ENCODE measurements around the gene AJM1. TPM values are rescaled to one million over a fixed set of nuclear protein-coding genes. Genes with fewer than 3 reads are reported as not detected.

Gene AJM1
- polyA plus RNA-seq, 2 of the 4 experiments (the other 2 are of a cell fraction) = 0.76 to 3.0 TPM

DNA sequence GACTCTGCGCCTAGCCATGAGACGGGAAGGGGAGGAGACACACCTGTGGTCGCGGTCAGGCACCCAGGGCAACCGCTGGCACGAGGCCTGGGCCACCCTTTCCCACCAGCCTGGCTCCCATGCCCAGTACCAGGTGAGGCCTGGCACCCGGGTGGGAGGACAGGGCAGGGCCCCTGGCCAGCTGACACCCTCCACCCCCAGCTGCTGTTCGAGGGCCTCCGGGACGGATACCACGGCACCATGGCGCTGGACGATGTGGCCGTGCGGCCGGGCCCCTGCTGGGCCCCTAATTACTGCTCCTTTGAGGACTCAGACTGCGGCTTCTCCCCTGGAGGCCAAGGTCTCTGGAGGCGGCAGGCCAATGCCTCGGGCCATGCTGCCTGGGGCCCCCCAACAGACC lies 14.9 kb downstream of the AJM1 start:
- Histone ChIP-seq H3K4me2 (no peak overlapping the region), H3K4me1 (peaks cover 72% of the 10 kb centered on the region), H3K9me3 (no peaks in the 10 kb centered on the region), H3K4me3 (no peak overlapping the region), H3K27ac (peak overlapping the region in 1 of 2 experiments; percentile 89; a peak in 3 of 6 replicates)
- DNase-seq (ENCODE audit: low read depth in 1 of 2, low spot score in 1 of 2) = no peak
- ATAC-seq = no peak
- ChIA-PET POLR2A (no interaction called here), CTCF (interaction anchor here (0.6 to 2.0 kb wide), 7 partner anchors 15 to 181 kb away, joined by 3 to 7 read pairs (median 5); partner anchors contain the start of gene AJM1)
- no peak for FAIRE-seq
- no peak for TF ChIP-seq HEYL (CRISPR knock-in tag; IDR thresholded peaks at IDR 0.05)
- 0 out of 5 replicates have a peak, but pooled peaks of 1 of the 2 experiments have one; percentile 6 for TF ChIP-seq JUN (IDR thresholded peaks at IDR 0.05)
- WGBS (ENCODE audit: missing lambda C conversion rate) = no CpG with 5 or more reads among the region's 19 CpGs

DNA sequence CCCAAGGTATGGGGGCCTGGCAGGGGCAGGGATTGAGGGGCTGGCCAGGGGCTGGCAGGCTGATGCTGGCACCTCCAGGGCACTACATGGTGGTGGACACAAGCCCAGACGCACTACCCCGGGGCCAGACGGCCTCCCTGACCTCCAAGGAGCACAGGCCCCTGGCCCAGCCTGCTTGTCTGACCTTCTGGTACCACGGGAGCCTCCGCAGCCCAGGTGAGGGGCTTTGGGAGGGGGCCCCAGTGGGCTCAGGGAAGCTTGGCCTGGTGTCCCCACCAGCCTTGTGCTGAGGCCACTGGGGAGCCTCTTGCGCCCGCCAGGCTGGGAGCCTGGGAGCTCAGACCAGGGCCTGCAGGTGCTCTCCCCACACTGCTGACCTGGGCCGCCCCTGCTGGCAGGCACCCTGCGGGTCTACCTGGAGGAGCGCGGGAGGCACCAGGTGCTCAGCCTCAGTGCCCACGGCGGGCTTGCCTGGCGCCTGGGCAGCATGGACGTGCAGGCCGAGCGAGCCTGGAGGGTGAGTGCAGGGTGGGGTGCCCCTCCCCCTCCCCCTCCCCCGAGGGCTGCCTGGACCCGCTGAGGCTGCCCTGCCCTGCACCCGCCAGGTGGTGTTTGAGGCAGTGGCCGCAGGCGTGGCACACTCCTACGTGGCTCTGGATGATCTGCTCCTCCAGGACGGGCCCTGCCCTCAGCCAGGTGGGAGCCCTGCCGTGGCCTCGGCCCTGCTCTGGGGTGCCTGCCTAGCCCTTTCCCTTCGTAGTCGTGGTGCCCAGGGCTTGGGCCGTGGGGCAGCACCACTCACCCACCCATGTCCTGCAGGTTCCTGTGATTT lies 15.5 kb downstream of the AJM1 start:
- Histone ChIP-seq H3K4me3 (no peak overlapping the region), H3K4me1 (peaks cover 72% of the 10 kb centered on the region), H3K27ac (peak overlapping the region; percentile 79 to 89), H3K4me2 (peak overlapping the region; percentile 70; the same call in 2 of the 3 replicates), H3K9me3 (no peaks in the 10 kb centered on the region)
- no peak for ATAC-seq
- peak in 1 of 2 experiments; percentile 9 for DNase-seq (ENCODE audit: low read depth in 1 of 2, low spot score in 1 of 2)
- FAIRE-seq = no peak
- CTCF ChIA-PET = interaction anchor here (0.6 to 2.9 kb wide), 7 partner anchors 15 to 177 kb away, joined by 3 to 14 read pairs (median 6); partner anchors contain the start of genes AJM1 and C8G
- TF ChIP-seq, protein P1, sequence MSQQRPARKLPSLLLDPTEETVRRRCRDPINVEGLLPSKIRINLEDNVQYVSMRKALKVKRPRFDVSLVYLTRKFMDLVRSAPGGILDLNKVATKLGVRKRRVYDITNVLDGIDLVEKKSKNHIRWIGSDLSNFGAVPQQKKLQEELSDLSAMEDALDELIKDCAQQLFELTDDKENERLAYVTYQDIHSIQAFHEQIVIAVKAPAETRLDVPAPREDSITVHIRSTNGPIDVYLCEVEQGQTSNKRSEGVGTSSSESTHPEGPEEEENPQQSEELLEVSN (IDR thresholded peaks at IDR 0.05; ENCODE audit: borderline replicate concordance, low read depth) = no peak
- no peak for TF ChIP-seq RCOR1 (IDR thresholded peaks at IDR 0.05; ENCODE audit: low read depth, low read length)
- TF ChIP-seq JUN (IDR thresholded peaks at IDR 0.05) = peak in 1 of 2 experiments; percentile 10; a peak in 1 of 5 replicates
- 97% methylated on average over 4 of the region's 29 CpGs for WGBS (ENCODE audit: missing lambda C conversion rate)
- POLR2A ChIA-PET = no interaction called here

DNA sequence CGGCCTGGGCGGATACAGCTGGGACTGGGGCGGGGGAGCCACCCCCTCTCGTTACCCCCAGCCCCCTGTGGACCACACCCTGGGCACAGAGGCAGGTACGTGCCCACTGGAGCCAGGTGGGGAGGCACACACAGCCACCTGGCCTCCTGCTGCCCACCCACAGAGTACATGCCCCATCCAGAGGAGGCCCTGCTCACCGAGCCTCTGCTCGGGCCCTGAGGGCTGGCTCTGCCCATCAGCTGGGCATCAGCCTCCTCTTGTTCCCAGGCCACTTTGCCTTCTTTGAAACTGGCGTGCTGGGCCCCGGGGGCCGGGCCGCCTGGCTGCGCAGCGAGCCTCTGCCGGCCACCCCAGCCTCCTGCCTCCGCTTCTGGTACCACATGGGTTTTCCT lies 16.2 kb downstream of the AJM1 start:
- Histone ChIP-seq H3K4me1 (peaks cover 72% of the 10 kb centered on the region), H3K9me3 (no peaks in the 10 kb centered on the region), H3K4me3 (no peak overlapping the region), H3K27ac (peak overlapping the region; percentile 79 to 89), H3K4me2 (peak overlapping the region; percentile 70)
- no peak for FAIRE-seq
- POLR2A ChIA-PET = no interaction called here
- CTCF ChIA-PET = interaction anchor here (0.6 to 7.4 kb wide), 5 partner anchors 16 to 177 kb away, joined by 3 to 45 read pairs (median 7); partner anchors contain the start of genes AJM1 and C8G
- ATAC-seq = peak in 1 of 2 experiments; percentile 2; a peak in 3 of 6 replicates
- TF ChIP-seq TFCP2L1 (CRISPR knock-in tag; IDR thresholded peaks at IDR 0.05) (no peak), FOSB (CRISPR knock-in tag; IDR thresholded peaks at IDR 0.05) (no peak), ZC3H11A (IDR thresholded peaks at IDR 0.05) (no peak), RAD21 (conservative IDR thresholded peaks at IDR 0.05 in 1 of 2, IDR thresholded peaks at IDR 0.05 in 1 of 2) (no peak), CHD4 (IDR thresholded peaks at IDR 0.05; ENCODE audit: borderline replicate concordance) (no peak), HDAC2 (IDR thresholded peaks at IDR 0.05) (no peak), TP53 (CRISPR knock-in tag; IDR thresholded peaks at IDR 0.05) (no peak)
- TF ChIP-seq, protein P2, sequence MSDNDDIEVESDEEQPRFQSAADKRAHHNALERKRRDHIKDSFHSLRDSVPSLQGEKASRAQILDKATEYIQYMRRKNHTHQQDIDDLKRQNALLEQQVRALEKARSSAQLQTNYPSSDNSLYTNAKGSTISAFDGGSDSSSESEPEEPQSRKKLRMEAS (IDR thresholded peaks at IDR 0.05) = no peak
- TF ChIP-seq, protein P3, sequence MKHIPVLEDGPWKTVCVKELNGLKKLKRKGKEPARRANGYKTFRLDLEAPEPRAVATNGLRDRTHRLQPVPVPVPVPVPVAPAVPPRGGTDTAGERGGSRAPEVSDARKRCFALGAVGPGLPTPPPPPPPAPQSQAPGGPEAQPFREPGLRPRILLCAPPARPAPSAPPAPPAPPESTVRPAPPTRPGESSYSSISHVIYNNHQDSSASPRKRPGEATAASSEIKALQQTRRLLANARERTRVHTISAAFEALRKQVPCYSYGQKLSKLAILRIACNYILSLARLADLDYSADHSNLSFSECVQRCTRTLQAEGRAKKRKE (CRISPR knock-in tag; IDR thresholded peaks at IDR 0.05; ENCODE audit: low read depth) = no peak
- TF ChIP-seq, protein P1 (IDR thresholded peaks at IDR 0.05; ENCODE audit: borderline replicate concordance, low read depth) = no peak
- TF ChIP-seq, protein P4, sequence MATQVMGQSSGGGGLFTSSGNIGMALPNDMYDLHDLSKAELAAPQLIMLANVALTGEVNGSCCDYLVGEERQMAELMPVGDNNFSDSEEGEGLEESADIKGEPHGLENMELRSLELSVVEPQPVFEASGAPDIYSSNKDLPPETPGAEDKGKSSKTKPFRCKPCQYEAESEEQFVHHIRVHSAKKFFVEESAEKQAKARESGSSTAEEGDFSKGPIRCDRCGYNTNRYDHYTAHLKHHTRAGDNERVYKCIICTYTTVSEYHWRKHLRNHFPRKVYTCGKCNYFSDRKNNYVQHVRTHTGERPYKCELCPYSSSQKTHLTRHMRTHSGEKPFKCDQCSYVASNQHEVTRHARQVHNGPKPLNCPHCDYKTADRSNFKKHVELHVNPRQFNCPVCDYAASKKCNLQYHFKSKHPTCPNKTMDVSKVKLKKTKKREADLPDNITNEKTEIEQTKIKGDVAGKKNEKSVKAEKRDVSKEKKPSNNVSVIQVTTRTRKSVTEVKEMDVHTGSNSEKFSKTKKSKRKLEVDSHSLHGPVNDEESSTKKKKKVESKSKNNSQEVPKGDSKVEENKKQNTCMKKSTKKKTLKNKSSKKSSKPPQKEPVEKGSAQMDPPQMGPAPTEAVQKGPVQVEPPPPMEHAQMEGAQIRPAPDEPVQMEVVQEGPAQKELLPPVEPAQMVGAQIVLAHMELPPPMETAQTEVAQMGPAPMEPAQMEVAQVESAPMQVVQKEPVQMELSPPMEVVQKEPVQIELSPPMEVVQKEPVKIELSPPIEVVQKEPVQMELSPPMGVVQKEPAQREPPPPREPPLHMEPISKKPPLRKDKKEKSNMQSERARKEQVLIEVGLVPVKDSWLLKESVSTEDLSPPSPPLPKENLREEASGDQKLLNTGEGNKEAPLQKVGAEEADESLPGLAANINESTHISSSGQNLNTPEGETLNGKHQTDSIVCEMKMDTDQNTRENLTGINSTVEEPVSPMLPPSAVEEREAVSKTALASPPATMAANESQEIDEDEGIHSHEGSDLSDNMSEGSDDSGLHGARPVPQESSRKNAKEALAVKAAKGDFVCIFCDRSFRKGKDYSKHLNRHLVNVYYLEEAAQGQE (IDR thresholded peaks at IDR 0.05) = no peak
- 92% methylated on average over 11 of the region's 15 CpGs for WGBS (ENCODE audit: missing lambda C conversion rate)
- peak in 1 of 2 experiments; percentile 5 for DNase-seq (ENCODE audit: low read depth in 1 of 2, low spot score in 1 of 2)
